ENCODE data around the gene LRP8. TPM values are rescaled to one million over a fixed set of nuclear protein-coding genes. Genes with fewer than 3 reads are reported as not detected.

The LRP8 gene
- total and polyA plus RNA-seq, 4 donors = 2.6 to 20.0 (median 9.6) TPM

DNA sequence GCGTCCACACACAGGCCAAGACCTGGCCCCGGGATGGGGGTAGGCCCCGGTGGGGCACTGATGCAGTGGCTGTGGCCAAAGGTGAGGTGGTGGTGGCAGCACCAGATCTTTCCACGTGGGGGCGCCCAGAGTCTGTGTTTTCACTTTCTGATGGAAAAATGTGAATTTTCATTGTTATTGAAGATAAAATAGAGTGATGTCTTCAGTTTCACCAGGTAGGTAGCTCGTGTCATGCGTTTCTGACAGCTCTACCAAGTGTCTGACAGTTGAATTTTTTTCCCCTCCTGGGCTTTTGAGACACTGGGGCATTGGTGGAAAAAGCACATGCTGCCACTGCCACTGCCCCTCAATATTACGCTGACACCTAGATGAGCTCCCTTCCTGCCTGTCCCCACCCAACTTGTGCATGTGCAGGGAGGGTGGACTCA lies 49.6 kb downstream of the LRP8 start:
- TF ChIP-seq, protein P1, sequence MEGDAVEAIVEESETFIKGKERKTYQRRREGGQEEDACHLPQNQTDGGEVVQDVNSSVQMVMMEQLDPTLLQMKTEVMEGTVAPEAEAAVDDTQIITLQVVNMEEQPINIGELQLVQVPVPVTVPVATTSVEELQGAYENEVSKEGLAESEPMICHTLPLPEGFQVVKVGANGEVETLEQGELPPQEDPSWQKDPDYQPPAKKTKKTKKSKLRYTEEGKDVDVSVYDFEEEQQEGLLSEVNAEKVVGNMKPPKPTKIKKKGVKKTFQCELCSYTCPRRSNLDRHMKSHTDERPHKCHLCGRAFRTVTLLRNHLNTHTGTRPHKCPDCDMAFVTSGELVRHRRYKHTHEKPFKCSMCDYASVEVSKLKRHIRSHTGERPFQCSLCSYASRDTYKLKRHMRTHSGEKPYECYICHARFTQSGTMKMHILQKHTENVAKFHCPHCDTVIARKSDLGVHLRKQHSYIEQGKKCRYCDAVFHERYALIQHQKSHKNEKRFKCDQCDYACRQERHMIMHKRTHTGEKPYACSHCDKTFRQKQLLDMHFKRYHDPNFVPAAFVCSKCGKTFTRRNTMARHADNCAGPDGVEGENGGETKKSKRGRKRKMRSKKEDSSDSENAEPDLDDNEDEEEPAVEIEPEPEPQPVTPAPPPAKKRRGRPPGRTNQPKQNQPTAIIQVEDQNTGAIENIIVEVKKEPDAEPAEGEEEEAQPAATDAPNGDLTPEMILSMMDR (IDR thresholded peaks at IDR 0.05; ENCODE audit: control extremely low read depth, extremely low read depth) = peak; percentile 70
- Histone ChIP-seq H3K4me1 (ENCODE audit: control insufficient read depth in 5 of 5, insufficient read depth in 5 of 5, low read length in 5 of 5) (no peaks in the 10 kb centered on the region), H3K9me3 (ENCODE audit: control insufficient read depth in 4 of 4, insufficient read depth in 3 of 4, low read length in 3 of 4) (no peaks in the 10 kb centered on the region), H3K27me3 (ENCODE audit: control insufficient read depth in 3 of 3, insufficient read depth in 3 of 3, low read length in 2 of 3) (no peaks in the 10 kb centered on the region), H3K27ac (ENCODE audit: low read depth in 1 of 2, low read length in 1 of 2) (no peak overlapping the region), H3K9ac (ENCODE audit: insufficient read depth in 1 of 2, low read length in 2 of 2) (no peak overlapping the region), H3K36me3 (ENCODE audit: control insufficient read depth in 4 of 4, insufficient read depth in 4 of 4, low read length in 4 of 4) (peaks cover 0 to 4% (median 0%) of the 10 kb centered on the region in 4 donors), H3K4me3 (no peak overlapping the region)
- 19% methylated on average over 8 of the region's 8 CpGs for WGBS, 2 donors
- peak; percentile 31 to 51 (median 48) for DNase-seq
- no peak for ATAC-seq (ENCODE audit: insufficient read depth, low FRiP score)

DNA sequence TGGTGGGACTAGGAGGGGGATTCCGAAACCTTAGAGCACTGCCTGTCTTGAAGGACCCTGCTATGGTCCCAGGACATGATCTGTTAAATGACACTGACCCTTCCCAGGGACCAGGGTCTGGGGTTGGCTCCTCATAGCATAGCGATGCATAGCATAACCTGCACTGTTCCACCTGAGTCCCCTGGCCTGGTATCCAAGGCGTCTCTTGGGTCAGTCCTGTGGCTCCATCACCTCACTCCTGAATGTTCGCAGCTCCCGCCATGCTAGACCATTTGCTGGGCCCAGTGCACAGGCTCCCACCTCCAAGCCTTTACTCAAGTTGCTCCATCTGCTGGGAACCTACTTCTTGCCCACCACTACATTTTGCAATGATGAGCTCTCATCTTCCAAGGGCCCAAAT lies 50.5 kb downstream of the LRP8 start:
- Histone ChIP-seq H3K27ac (ENCODE audit: low read depth in 1 of 2, low read length in 1 of 2) (no peak overlapping the region), H3K4me3 (no peak overlapping the region), H3K4me1 (ENCODE audit: control insufficient read depth in 5 of 5, insufficient read depth in 5 of 5, low read length in 5 of 5) (no peaks in the 10 kb centered on the region), H3K9me3 (ENCODE audit: control insufficient read depth in 4 of 4, insufficient read depth in 3 of 4, low read length in 3 of 4) (no peaks in the 10 kb centered on the region), H3K27me3 (ENCODE audit: control insufficient read depth in 3 of 3, insufficient read depth in 3 of 3, low read length in 2 of 3) (no peaks in the 10 kb centered on the region), H3K9ac (ENCODE audit: insufficient read depth in 1 of 2, low read length in 2 of 2) (no peak overlapping the region), H3K36me3 (ENCODE audit: control insufficient read depth in 4 of 4, insufficient read depth in 4 of 4, low read length in 4 of 4) (peaks cover 0 to 4% (median 0%) of the 10 kb centered on the region in 4 donors)
- TF ChIP-seq, protein P1 (IDR thresholded peaks at IDR 0.05; ENCODE audit: control extremely low read depth, extremely low read depth) = no peak
- ATAC-seq (ENCODE audit: insufficient read depth, low FRiP score) (no peak), DNase-seq (no peak)
- WGBS, 2 donors = 95 to 96% methylated on average over 5 of the region's 5 CpGs

DNA sequence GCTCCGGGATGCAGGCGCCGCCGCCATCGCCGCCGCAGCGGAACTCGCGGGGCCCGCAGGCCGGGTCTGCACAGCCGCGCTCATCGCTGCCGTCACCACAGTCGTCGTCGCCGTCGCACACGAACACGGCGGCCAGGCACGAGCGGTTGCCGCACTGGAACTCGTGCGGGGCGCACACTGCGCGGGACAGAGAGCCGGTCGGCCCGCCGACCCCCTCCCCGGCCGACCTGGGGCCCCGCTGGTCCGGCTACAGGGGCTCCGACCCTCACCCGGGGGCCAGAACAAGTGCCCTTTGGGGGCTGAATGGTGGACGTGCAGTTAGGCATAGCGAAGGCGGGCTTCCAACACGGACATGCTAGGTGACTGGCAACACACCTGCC lies 51.0 kb downstream of the LRP8 start:
- DNase-seq = no peak

More for the DNA sequence above, 51.0 kb downstream of the LRP8 start:
- H3K9me3 ChIP-seq (ENCODE audit: control insufficient read depth in 4 of 4, insufficient read depth in 3 of 4, low read length in 3 of 4) = no peaks in the 10 kb centered on the region
- WGBS, 2 donors = 85 to 91% methylated on average over 44 to 46 of the region's 46 CpGs
- H3K27ac ChIP-seq (ENCODE audit: low read depth in 1 of 2, low read length in 1 of 2) = no peak overlapping the region
- H3K4me1 ChIP-seq (ENCODE audit: control insufficient read depth in 5 of 5, insufficient read depth in 5 of 5, low read length in 5 of 5) = no peaks in the 10 kb centered on the region
- TF ChIP-seq, protein P1 (IDR thresholded peaks at IDR 0.05; ENCODE audit: control extremely low read depth, extremely low read depth) = no peak
- ATAC-seq (ENCODE audit: insufficient read depth, low FRiP score) = no peak
- H3K27me3 ChIP-seq (ENCODE audit: control insufficient read depth in 3 of 3, insufficient read depth in 3 of 3, low read length in 2 of 3) = no peaks in the 10 kb centered on the region
- peaks cover 0 to 4% (median 0%) of the 10 kb centered on the region in 4 donors for H3K36me3 ChIP-seq (ENCODE audit: control insufficient read depth in 4 of 4, insufficient read depth in 4 of 4, low read length in 4 of 4)
- no peak overlapping the region for H3K4me3 ChIP-seq
- no peak overlapping the region for H3K9ac ChIP-seq (ENCODE audit: insufficient read depth in 1 of 2, low read length in 2 of 2)
